Ovary (tissue), 3 donors: ENCODE results near the gene CACNA1D.

ENCODE experiments used
- EP300 ChIP-seq: sonication (generic); formaldehyde crosslinking; IDR thresholded peaks from one replicate; pipeline ENCODE4 v1.6.1; 2017; ENCODE audit warnings: antibody characterized with exemption
- POLR2A ChIP-seq: fragments of 450-650 bp; IDR thresholded peaks from one replicate; pipeline ENCODE4 v1.6.1; 2017; ENCODE audit warnings: antibody characterized with exemption, mild to moderate bottlenecking, moderate library complexity
- TF ChIP-seq, protein P1 (sequence below), 3 donors: fragments of 450-650 bp in 2 of 3; fragments of 200-600 bp in 1 of 3; IDR thresholded peaks; one replicate each; pipeline versions ENCODE4 v1.5.1 to v1.8.0; 2016 to 2022; ENCODE audit warnings: antibody characterized with exemption in 3 of 3, mild to moderate bottlenecking in 1 of 3
- donor health status: DM: no; HTN: no; CAD: no.

DNA sequence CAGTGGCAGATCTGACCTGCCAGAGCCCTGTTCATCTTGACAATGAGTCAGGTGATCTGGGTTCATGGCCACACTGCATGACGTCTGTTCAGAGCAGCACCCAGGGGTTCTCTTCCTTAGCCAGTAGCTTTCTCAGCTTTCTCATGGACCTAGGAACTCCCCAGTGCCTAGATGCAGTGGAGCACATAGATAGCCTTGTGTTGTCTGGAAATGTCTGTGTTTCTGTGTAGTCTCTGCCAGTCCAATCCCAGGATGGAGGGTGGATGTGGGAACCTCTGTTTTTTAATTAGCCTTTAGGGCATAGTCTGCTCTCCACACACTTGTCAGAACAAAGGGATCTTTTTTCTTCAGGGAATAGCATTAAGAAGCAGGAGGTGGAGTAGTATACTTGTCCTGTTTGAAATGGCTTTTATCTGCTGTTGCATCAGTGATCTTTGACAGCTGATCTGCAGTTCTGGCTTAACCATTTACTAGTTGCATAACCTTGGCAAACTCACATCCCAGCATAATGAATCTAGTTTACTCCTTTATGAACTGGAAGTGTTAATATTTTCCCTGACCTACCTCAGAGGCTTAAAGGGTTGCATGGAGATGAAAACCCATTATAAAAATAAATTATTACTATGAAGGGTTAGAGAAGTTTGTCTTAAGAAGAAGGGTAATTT, 16.1 kb upstream of the CACNA1D start:
- TF ChIP-seq POLR2A = no peak
- TF ChIP-seq, protein P1, sequence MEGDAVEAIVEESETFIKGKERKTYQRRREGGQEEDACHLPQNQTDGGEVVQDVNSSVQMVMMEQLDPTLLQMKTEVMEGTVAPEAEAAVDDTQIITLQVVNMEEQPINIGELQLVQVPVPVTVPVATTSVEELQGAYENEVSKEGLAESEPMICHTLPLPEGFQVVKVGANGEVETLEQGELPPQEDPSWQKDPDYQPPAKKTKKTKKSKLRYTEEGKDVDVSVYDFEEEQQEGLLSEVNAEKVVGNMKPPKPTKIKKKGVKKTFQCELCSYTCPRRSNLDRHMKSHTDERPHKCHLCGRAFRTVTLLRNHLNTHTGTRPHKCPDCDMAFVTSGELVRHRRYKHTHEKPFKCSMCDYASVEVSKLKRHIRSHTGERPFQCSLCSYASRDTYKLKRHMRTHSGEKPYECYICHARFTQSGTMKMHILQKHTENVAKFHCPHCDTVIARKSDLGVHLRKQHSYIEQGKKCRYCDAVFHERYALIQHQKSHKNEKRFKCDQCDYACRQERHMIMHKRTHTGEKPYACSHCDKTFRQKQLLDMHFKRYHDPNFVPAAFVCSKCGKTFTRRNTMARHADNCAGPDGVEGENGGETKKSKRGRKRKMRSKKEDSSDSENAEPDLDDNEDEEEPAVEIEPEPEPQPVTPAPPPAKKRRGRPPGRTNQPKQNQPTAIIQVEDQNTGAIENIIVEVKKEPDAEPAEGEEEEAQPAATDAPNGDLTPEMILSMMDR (IDR thresholded peaks at IDR 0.05) = no peak
- no peak for TF ChIP-seq EP300
